Osteoblast (primary cell): Measurements from ENCODE around the gene GPR18. TPM values are rescaled to one million over a fixed set of nuclear protein-coding genes. Genes with fewer than 3 reads are reported as not detected.
A peak's percentile ranks its signal among the peaks of the same experiment; 100 is the strongest.

Experiments
- DNase-seq: peaks from one replicate; pipeline ENCODE4 v3.0.0; 2011; ENCODE audit warnings: low spot score, mixed read lengths; ENCODE audit not compliant: insufficient read length; ENCODE audit errors: missing footprints
- H2AFZ ChIP-seq: 2 replicates; pipeline ENCODE4 v1.6.0; 2011; ENCODE audit warnings: mild to moderate bottlenecking, low read length
- H3K27ac ChIP-seq: 2 replicates; pipeline ENCODE4 v1.5.1; 2011; ENCODE audit warnings: mild to moderate bottlenecking, low read depth, low read length, moderate library complexity
- H3K27me3 ChIP-seq: 2 replicates; pipeline ENCODE4 v1.6.0; 2012; ENCODE audit warnings: mild to moderate bottlenecking, control low read depth, inconsistent platforms, low read length, moderate library complexity; ENCODE audit not compliant: insufficient read depth
- H3K36me3 ChIP-seq: 2 replicates; pipeline ENCODE4 v1.5.1; 2011; ENCODE audit warnings: mild to moderate bottlenecking, low read length, control low read depth, moderate library complexity; ENCODE audit not compliant: insufficient read depth
- H3K4me1 ChIP-seq: 2 replicates; pipeline ENCODE4 v1.5.1; 2011; ENCODE audit warnings: mild to moderate bottlenecking, low read length, control low read depth, moderate library complexity; ENCODE audit not compliant: insufficient read depth
- H3K4me2 ChIP-seq: 2 replicates; pipeline ENCODE4 v1.6.0; 2011; ENCODE audit warnings: mild to moderate bottlenecking, low read length; ENCODE audit not compliant: insufficient read depth
- H3K4me3 ChIP-seq: fragments of 200-600 bp; sonication (generic); 3 replicates; pipeline ENCODE4 v1.5.1; 2012; ENCODE audit warnings: mild to moderate bottlenecking, low read length, inconsistent platforms; ENCODE audit not compliant: insufficient read depth
- H3K79me2 ChIP-seq: 2 replicates; pipeline ENCODE4 v1.6.0; 2012; ENCODE audit warnings: mild to moderate bottlenecking, low read length, control low read depth, inconsistent platforms; ENCODE audit not compliant: insufficient read depth
- H3K9me3 ChIP-seq: 2 replicates; pipeline ENCODE4 v1.5.1; 2011; ENCODE audit warnings: low read depth, low read length, control low read depth
- H4K20me1 ChIP-seq: 2 replicates; pipeline ENCODE4 v1.6.0; 2012; ENCODE audit warnings: mild to moderate bottlenecking, low read length, control low read depth; ENCODE audit not compliant: insufficient read depth
- total RNA-seq: library from RNA; depleted of rRNA; stranded (reverse); fragments of >200 nt; gene quantifications from 2 replicates; pipeline ENCODE4 v1.2.3, GENCODE V29; 2012
- TF ChIP-seq, protein P1 (sequence below): IDR thresholded peaks from 2 replicates; pipeline ENCODE4 v1.5.1; 2011; ENCODE audit warnings: mild to moderate bottlenecking, low read depth, low read length, moderate library complexity; ENCODE audit errors: extremely low read depth

Gene GPR18, protein sequence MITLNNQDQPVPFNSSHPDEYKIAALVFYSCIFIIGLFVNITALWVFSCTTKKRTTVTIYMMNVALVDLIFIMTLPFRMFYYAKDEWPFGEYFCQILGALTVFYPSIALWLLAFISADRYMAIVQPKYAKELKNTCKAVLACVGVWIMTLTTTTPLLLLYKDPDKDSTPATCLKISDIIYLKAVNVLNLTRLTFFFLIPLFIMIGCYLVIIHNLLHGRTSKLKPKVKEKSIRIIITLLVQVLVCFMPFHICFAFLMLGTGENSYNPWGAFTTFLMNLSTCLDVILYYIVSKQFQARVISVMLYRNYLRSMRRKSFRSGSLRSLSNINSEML
- under 0.01 TPM in 1 of 2 replicates, not detected in the other for total RNA-seq

DNA sequence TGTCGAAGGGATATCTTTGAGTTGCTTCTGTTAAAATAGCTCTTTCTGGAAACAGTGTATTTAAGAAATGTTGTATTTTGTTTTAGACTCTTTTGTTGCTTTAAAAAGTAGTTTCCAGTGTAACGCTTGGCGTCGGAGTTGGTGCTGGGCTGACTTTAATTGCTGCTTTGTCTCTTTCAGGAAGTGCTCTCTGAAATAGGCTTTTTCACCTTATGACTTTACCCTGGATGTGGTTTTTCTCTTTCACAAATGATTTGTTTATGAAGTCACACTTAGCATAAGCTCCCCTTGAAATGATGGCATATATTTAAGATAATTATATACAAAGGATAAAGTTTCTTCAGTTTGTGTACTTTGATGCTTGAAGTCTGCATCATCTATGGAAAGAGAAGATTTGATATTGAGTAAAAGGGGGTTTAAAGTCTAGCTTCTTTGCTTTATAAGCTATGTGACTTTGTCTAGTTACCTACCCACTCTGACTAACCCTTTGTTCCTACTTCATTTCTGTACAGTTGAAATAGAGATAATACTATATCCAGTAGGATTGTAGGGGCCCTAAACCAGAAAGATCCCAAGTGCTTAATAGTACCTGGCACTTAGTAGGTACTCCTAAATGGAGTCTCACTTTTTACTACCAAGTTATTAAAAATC lies at the start of gene GPR18:
Gene GPR18 (minus strand): TSS at position 170 of the 651 bp plus-strand sequence. CDS start 2,507 bp downstream, outside the sequence.
- H3K27ac ChIP-seq: no peak within 1 kb of the TSS
- no peaks in the 10 kb centered on the region for H3K9me3 ChIP-seq
- H3K4me3 ChIP-seq: no peak within 1 kb of the TSS
- H3K4me1 ChIP-seq: peaks cover 13% of the 10 kb centered on the region
- H2AFZ ChIP-seq: no peak within 1 kb of the TSS
- DNase-seq: no peak
- no peaks in the 10 kb centered on the region for H3K79me2 ChIP-seq
- H3K36me3 ChIP-seq: peaks cover 6% of the 10 kb centered on the region
- H3K27me3 ChIP-seq: no peaks in the 10 kb centered on the region
- peaks cover 2% of the 10 kb centered on the region for H4K20me1 ChIP-seq
- H3K4me2 ChIP-seq: no peak within 1 kb of the TSS
- TF ChIP-seq, protein P1, sequence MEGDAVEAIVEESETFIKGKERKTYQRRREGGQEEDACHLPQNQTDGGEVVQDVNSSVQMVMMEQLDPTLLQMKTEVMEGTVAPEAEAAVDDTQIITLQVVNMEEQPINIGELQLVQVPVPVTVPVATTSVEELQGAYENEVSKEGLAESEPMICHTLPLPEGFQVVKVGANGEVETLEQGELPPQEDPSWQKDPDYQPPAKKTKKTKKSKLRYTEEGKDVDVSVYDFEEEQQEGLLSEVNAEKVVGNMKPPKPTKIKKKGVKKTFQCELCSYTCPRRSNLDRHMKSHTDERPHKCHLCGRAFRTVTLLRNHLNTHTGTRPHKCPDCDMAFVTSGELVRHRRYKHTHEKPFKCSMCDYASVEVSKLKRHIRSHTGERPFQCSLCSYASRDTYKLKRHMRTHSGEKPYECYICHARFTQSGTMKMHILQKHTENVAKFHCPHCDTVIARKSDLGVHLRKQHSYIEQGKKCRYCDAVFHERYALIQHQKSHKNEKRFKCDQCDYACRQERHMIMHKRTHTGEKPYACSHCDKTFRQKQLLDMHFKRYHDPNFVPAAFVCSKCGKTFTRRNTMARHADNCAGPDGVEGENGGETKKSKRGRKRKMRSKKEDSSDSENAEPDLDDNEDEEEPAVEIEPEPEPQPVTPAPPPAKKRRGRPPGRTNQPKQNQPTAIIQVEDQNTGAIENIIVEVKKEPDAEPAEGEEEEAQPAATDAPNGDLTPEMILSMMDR: no peak

DNA sequence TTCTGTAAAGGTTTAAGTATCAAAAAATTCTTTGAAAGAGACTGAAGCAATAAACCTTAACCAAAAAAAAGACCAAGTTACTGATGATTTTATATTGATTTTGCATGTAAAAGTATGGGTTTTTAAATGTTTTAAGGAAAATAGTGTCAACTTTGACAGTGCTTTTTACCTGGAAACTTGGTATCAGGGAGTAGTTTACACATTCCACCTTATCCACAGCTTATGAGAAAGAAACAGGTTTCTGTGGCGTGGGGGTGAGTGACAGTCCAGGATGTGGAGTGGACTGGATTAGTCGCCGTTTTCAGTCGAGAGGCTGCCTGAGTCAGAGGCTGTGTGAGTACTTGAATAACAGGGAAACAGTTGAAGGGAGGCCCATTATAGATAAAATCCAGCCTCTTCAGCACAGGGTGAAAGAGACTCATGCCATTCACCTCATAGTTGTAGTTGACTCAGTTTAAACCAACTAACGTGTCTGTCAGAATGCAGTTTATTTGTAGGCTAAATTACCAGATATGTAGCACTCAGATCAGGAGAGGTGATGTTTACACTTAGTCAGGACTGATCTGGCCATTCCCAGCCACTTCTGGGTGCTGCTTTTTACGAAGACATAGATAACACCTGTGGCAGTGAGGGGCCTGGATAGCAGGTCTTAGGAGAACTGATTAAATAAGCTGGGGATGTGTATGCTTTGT lies 49.6 kb upstream of the GPR18 start:
- Histone ChIP-seq H3K27ac (peak overlapping the region; percentile 86), H3K9me3 (no peaks in the 10 kb centered on the region), H3K79me2 (peaks cover 6% of the 10 kb centered on the region), H3K27me3 (no peaks in the 10 kb centered on the region), H3K36me3 (no peaks in the 10 kb centered on the region), H3K4me1 (peaks cover 50% of the 10 kb centered on the region), H4K20me1 (no peaks in the 10 kb centered on the region), H3K4me3 (no peak overlapping the region), H3K4me2 (peak overlapping the region; percentile 63), H2AFZ (no peak overlapping the region)
- peak; percentile 73 for DNase-seq
- TF ChIP-seq, protein P1: no peak

DNA sequence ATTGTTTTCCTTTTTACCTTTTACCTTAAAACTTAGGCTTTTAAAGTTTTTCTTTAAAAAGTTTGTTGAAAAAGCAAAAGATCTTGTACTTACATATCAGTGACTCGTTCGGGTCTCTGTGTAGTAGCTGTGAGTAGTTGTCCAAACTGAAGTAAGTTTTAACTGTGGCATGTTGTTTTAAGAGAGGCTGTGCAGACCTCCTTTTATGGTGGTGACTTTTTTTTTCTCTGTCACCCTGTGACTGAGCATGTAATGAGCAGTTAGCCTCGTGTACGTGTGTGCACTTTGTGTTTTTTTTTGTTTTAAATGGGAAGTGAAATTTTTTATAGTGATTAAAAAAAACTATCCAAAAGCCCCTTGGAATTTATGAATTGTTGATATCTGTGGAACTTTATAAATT lies 49.1 kb upstream of the GPR18 start, which contains the start of gene GPR183:
Gene GPR183 (minus strand): TSS at position 153 of the 400 bp plus-strand sequence. CDS start 11,254 bp downstream, outside the sequence.
- peaks cover 6% of the 10 kb centered on the region for H3K79me2 ChIP-seq
- no peak within 1 kb of the TSS for H2AFZ ChIP-seq
- TF ChIP-seq, protein P1: no peak
- no peaks in the 10 kb centered on the region for H3K9me3 ChIP-seq
- H3K36me3 ChIP-seq: no peaks in the 10 kb centered on the region
- peaks cover 45% of the 10 kb centered on the region for H3K4me1 ChIP-seq
- no peak for DNase-seq
- no peak within 1 kb of the TSS for H3K4me3 ChIP-seq
- H4K20me1 ChIP-seq: no peaks in the 10 kb centered on the region
- peak within 1 kb of the TSS; percentile 86 for H3K27ac ChIP-seq
- H3K27me3 ChIP-seq: no peaks in the 10 kb centered on the region
- peak within 1 kb of the TSS; percentile 63 for H3K4me2 ChIP-seq
